ENCODE results near the gene NCSTN.

DNA sequence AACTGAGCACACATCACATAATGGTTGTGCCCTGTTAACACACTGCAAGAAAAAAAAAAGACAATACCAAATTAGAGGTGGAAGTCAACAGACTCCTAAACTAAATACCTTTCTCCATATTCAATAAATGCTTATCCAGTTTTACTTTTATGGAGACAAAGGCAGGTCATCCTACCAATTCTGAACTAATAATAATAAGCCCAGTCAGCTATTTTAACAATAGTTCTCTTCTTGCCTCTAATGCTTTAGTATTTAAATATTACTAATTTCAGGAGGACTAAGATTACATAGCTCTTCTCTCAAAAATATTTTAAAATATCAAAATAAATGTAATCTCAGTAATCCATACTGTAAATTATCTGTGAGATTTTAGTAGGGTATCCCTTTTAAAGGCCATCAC, 10.7 kb upstream of the NCSTN start:
- TF ChIP-seq, protein P1, sequence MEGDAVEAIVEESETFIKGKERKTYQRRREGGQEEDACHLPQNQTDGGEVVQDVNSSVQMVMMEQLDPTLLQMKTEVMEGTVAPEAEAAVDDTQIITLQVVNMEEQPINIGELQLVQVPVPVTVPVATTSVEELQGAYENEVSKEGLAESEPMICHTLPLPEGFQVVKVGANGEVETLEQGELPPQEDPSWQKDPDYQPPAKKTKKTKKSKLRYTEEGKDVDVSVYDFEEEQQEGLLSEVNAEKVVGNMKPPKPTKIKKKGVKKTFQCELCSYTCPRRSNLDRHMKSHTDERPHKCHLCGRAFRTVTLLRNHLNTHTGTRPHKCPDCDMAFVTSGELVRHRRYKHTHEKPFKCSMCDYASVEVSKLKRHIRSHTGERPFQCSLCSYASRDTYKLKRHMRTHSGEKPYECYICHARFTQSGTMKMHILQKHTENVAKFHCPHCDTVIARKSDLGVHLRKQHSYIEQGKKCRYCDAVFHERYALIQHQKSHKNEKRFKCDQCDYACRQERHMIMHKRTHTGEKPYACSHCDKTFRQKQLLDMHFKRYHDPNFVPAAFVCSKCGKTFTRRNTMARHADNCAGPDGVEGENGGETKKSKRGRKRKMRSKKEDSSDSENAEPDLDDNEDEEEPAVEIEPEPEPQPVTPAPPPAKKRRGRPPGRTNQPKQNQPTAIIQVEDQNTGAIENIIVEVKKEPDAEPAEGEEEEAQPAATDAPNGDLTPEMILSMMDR (conservative IDR thresholded peaks at IDR 0.05; ENCODE audit: low read depth, low read length): no peak
- no peak for TF ChIP-seq EZH2 (IDR thresholded peaks at IDR 0.05; ENCODE audit: borderline replicate concordance, low read depth, low read length, poor library complexity, severe bottlenecking)
